Fibroblast of skin of left biceps (primary cell): ENCODE data around the gene PRR33.
"Not testable (repeated sequence)": the region's sequence is repeated elsewhere in the genome, so short reads cannot be mapped to it uniquely, and the experiment has no call there.

Source experiments
- DNase-seq, 2 experiments: peaks; one replicate each; pipeline ENCODE4 v3.0.0-alpha.2; 2013; ENCODE audit warnings: low read depth in 2 of 2

PRR33 gene

DNA sequence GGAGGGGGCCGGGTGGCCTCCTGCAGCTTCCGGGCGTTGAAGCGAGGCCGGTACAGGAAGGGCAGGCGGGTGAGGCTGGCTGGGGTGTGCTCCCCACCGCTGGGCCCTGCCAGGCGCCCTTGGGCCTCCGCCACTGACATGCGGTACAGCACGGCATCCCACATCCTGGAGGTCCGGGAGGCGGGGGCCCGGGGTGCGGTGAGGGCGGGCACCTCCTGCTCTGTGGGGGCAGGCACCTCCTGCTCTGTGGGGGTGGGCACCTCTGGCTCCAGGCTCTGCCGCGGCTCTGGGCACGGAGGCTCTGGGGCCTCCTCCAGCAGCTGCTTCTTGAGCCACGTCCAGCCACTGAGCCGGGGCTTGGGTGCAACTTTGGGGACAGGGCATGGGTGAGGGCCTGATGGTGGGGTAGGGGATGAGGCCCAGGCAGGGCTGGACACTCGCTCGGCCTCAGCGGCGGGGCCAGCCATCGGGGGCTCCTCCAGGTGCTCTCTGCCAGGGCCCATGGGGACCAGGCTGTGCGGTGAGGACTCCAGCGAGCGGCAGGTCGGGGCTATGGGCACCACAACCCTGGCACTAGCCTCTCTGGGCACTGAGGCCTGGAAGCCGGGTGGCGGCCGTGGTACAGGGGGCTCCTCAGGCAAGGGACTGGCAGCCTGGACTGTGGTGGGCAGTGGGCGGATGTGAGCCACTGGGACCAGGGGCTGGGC is 2.3 kb downstream of the PRR33 start:
- no peak for DNase-seq

DNA sequence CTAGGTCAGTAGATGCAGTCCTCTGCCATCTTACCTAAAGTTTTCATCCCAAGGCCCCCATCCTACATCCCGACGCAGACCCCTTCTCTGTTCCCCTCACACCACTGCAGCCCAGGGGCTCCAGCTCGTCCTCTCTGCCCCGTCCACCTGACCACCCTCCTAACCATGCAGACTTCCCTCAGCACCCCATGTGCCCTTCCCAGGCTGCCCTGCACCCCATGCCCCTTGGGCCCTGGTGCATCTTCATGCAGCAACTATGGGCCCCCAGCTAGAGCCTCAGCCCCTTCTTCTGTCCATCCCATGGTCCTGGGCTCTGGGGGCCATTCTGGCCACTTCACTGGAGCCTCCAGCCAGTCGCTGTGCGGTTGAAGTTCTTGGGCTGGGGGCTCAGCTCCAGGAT is 2.9 kb downstream of the PRR33 start:
- no peak for DNase-seq

DNA sequence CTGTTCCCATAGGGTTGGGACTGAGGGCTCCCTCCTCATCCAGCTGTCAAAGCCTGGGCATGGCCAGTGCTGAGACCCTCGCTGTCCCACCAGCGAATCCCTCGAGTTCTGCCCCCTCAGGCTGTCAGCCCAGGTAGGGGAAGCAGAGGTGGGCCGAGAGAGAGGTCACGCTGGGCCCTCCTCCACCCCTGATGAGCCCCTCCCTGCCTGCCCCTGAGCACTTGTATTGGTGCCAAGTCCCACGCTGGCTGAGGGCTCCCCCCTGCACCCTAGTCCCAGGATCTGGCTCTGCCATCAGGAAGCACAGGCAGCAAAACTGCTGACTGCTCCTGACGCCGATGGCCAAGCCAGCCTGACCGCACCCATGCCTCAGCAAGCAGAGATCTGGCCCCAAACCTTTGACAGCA is 3.3 kb downstream of the PRR33 start:
- no peak for DNase-seq

DNA sequence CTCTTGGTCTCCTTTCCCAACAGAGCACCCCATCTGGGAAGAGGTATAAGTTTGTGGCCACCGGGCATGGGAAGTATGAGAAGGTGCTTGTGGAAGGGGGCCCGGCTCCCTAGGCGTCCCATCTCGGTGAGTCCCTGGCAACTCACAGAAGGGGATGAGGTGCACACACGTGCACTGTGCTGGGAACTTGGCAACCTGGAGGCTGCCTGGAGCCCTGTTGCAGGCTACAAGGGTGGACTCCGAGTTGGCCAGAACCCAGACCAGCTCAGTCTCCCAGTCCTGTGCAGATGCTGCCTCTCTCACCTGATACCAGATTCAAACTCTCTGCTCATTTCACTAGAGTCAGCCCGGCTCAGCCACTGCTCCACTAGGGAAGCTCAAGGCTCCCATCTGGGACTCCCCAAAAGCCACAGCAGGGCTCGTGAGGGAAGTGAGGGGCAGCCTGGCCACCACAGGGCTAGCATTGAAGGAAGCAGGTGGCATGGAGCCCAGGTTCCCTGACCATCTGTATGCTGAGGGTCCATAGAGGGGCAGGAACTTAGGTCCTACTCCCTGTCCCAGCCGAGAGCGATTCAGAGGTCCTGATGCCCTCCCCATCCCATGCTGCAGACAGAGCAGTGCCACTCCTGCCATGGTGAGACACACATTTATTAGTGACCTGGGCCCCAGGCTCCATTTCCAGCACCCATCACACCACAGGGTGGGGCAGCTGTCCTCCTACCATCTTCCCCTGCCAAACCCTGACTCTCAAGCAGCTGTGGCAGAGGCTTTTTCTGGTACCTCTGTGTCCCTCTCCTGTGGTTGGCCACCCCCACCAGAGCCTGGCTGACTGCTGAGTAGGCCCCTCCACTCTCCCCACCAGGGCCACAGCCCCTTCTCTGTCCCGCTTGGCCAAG is 4.0 kb downstream of the PRR33 start:
- DNase-seq = no peak

DNA sequence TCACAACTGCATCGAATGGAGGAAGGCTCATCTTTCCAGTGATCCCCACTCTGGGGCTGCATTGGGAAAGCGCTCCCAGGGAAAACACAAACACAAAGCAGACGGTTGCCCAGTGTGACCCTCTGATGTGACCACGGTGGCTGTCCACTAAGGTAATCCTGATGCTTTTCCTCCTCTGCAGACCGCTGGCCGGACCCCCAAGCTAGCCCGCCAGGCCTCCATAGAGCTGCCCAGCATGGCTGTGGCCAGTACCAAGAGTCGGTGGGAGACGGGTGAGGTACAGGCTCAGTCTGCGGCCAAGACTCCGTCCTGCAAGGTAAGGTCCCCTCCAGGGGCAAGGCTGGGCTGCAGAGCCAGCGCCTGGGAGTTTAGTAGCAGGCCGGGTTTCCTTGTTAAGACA is 5.1 kb downstream of the PRR33 start:
- DNase-seq = not testable (repeated sequence)

DNA sequence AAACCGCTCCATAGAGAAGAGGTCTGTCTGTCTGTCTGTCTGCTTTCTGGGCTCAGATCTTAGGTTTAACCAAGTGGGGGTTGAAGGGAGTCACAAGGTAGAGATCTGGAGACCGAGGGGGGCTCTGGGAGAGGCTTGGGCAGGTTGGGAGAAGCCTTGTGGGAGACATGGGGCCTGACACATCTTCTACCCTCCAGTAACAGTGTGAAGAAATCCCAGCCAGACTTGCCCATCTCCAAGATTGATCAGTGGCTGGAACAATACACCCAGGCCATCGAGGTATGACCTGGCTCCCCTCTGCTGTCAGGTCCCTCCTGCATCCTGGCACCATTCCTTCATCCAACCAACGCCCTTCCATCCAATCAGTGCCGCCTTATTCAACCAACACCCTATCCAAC is 7.4 kb downstream of the PRR33 start:
- no peak for DNase-seq

DNA sequence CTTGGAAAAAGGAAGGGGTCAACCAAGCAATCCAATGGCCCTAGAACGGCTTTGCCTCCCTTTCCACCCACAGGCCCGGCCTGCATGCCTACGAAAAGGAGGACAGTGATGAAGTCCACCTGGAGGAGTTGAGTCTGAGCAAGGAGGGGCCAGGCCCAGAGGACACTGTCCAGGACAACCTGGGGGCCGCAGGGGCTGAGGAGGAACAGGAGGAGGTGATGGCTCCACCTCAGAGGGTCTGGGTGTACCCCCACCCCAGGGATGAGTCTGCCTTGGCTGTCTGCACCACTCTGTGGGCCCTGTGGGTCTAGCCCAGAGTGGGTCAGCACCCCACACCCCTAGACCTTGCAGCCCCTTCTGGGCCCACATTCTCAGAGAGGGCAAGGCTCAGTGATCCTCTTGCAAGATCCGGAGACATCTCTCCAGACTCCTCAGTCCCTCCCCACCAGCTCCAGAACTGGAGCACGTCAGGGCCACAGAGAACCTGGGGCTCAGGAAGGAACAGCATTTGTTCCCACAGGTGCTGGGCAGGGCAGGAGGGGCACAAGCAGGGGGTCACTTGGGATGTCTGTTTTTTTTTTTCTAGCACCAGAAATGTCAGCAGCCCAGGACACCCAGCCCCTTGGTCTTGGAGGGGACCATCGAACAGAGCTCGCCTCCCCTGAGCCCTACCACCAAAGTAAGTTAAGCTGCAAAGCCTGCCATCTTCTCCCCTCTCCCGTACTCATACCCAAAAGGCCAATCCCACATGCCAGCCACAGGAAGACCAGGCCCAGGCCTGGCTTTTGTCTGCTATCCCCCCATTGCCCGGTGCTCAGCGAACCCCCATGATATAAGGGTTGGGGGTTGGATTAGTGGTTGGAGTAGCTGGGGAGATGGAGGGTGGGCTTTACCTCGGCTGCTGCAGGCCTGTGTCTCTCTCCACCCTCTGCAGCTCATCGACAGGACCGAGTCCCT is 8.1 kb downstream of the PRR33 start:
- DNase-seq = no peak

DNA sequence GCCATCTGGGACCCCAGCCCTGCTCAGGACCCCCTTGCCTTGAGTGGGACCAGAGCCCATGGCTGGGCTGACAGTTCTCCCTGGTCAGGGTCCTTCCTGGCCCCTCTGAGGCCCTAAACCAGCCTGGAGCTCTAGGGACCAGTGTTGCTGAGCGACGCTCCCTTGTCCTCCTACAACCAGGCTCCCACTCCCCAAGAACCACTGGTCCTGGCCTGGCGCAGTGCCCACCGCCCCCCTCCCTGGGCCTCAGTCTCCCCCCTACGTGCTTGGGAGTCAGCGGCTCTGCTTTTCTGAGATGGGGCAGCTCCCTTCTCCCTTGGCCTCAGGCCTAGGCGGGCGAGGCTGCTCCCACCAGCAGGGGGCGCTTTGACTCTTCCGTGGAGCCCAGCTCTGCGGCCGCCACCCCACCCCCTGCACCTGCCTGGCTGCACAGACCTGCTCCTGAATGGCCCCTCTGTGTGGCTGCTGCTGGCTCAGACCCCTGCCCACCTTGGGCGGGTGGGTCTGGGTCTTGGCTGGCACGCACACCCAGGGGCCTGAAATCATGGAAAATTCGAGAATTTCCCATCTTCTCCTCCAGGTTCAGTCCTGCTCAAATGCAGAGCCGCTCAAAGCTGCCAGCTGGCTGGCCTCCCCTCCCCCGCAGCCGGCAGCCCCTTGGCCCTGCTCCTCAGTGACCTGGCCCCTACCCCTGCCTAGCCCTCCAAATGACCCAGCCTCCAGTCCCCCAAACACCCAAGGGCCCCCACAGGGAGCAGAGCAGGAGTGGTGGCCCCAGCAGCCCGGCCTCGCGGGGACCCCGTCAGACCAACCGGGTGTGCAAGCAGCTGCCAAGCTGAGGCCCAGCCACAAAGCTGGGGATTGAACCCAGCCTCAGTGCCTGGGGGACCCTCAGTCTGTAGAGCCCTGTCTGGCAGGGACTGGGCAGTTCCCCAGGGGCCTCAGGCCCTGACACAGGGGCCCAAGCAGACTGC is 9.1 kb downstream of the PRR33 start:
- peak in 1 of 2 experiments; percentile 41 for DNase-seq

DNA sequence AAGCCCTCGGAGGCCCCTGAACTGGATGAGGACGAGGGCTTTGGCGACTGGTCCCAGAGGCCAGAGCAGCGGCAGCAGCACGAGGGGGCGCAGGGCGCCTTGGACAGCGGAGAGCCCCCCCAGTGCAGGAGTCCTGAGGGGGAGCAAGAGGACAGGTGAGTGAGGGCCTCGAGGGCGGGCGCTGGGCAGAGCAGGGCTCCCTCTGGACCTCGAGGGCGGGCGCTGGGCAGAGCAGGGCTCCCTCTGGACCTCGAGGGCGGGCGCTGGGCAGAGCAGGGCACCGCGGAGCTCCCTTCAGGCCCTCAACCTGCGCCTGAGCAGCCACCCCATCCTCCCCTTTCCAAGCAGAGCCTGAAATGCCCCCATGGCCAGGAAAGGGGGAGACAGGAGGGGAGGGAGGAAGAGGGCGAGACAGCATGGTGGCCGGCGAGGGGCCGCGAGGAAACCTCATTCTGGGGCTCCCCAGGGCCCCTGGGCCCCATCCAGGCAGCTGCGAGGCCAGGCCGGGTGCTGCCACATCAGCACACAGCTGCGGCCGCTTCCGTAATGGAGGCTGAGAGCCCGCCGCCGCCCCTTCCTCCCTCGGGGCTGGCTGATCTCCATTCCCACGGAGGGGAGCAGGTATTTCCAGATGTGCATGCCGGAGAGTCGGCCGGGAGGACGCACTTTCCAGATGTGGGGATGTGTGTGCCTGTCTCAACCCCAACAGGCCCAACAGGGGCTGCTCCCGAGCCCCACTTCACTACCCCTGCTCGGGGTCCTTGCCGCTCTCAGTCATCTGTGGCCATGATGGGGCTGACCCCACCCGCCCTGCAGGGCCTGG is 10.0 kb downstream of the PRR33 start:
- no peak for DNase-seq

DNA sequence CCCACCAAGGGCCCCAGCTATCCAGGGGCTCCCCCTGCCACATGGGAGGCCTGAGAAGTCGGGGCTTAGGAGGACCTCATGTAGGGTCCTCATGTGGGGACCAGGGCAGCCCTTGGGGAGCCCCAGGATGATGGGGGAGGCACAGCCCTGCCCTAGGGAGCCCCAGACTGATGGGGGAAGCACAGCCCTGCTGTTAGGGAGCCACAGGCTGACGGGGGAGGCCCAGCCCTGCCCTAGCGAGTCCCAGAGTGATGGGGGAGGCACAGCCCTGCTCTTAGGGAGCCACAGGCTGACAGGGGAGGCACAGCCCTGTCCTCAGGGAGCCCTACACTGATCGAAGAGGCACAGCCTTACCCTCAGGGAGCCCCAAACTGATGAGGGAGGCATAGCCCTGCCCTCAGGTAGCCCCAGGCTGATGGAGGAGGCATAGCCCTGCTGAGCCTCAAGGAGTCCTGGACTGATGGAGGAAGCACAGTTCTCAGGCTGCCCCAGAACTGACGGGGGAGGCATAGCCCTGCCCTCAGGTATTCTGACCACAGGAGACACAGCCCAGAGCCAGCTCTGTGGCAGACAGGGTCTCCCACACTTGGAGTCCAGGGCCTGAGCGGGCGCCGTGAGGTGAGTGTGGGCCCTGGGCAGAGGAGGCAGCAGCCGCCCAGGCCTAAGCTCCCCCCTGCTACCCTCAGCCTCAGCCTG is 10.8 kb downstream of the PRR33 start:
- no peak for DNase-seq

DNA sequence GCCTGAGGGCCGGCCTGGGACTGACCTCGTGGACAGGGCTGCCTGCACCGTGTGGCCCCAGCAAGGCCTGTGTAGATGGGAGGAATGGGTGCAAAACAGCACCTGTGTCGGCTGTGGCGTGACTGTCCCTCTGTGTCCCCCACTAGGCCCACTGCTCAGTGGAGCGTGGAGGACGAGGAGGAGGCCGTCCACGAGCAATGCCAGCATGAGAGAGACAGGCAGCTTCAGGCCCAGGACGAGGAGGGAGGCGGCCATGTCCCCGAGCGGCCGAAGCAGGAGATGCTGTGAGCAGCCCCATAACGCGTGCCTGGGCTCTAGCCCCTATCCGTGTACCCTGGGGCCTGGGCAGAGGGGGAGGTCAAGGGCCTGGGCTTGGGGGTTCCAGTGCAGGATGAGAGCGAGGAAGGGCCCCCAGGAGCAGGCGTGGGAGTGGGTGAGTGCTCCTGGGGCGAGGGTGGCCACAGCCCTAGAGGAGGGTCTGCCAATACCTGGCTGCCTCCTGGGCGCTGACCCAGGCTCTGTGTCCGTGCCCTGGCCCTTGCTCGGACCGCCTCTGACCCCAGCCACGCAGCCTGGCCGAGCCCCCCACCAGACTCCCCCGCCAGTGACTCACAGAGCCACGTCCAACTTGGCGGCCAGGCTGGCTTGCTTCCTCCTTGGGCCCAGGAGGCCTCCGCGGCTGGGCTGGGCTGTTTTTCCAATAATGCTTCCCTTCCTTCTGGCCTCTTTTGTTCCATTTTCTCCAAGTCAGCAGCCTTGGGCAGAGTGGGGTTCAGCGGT is 11.6 kb downstream of the PRR33 start:
- DNase-seq = no peak

DNA sequence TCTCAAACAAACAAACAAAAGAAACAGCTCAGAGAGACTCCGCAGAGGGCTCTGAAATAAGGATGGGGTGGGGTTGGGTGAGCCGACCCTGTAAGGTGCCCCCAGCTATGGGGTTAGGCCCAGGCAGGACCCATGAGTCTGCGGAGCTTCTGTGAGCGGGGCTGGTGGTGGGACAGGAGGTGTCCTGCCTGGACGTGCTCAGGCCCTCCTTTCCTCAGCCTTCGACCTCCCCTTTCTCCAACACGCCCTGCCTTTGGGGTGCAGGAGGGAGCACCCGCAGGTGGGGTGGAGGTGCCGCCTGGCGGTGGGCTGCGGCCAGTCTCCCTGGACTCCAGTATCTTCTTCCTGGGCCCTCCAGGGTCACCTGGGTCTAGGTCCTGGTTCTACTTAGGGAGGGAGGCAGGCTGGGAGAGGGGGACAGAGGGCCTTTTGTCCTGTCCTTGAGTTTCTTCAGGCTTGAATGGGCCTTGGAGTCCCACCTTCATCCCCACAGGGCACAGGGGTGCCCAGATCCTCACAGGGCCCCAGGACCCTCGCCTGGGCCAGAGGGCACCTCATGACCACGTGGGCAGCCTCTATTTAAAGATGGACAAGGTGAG is 12.3 kb downstream of the PRR33 start:
- no peak for DNase-seq

DNA sequence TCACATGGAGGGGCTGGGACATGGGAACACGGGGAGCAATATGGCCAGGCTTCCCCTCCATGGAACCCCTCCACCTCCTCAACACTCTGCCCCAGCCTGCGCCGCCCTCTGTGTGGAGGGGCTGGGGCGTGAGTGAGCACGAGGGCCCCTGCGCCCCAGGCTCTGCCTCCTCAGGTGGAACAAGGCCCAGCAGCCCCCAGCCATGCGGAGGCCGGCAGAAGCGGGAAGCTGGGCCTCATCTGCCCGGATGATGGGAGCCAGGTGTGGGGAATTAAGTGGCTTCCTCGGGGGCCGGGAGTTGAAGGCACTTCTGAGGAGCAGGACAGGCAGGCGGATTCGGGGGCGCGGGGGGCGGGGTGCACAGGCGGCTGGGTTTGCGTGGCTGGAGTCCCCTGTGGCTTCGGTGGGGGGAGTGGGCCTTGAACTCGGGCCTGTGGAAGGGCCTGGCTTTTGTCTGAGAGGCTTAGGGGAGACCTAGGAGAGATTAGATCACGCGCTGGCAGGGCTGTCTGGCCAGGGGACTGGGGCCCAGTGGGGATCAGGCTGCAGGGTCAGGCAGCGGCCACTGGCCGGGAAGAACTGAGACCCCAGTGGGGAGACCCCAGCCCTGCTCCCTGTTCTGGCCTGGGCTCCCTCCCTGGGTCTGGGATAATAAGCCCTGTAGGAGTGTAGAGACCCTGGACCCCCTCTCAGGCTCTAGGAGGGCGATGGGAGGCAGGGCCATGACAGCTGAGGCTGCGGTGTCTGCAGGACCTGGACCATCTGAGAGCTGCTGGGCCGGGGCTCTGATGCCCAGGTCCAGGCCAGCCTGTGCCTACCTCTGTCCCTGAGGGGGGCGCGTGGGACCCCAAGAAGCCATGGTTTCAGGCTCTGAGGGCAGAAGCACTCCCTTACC is 13.3 kb downstream of the PRR33 start:
- DNase-seq = no peak

DNA sequence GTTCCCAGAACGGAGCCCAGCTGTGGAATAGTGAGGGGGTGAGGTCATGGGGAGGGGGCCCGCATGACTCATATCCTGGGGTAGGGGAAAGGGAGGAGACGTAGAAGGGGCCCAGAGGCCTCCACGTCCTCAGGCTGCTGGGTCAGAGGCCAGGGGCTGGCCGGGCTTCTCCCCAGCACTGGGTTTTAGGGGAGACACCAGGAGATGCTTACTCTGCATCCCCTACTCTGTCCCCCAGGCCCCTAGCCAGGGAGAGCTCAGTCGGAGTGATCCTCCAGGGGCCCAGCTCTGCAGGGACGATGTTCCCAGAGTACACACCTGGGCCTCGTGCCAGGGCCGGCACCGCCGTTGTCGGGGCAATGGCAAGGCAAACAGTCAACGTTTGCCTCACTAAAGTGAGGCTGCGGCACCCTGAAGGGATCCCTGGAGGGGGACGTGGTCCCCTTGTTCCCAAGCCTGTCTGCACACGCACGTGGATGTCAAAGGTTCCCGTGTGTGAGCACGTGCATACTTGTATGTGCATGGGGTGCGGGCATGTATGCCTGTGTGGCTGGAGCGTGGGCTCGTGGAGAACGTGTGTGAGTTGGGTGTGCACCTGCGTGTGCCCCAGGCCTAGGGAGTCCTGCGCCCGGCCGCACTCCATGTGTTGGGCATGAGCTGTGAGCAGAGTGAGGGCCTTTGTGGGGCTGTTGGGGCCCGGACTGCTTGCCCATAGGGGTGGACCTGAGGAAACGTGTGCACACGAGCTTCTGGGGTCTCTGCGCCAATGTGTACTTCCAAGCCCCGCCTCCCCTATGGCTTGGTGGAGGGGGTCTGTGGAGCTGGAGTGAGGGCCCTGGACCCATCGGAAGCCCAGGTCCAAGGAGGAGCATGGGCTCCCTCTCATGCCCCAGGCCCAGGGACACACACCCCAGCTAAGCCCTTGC is 14.2 kb downstream of the PRR33 start:
- no peak for DNase-seq

DNA sequence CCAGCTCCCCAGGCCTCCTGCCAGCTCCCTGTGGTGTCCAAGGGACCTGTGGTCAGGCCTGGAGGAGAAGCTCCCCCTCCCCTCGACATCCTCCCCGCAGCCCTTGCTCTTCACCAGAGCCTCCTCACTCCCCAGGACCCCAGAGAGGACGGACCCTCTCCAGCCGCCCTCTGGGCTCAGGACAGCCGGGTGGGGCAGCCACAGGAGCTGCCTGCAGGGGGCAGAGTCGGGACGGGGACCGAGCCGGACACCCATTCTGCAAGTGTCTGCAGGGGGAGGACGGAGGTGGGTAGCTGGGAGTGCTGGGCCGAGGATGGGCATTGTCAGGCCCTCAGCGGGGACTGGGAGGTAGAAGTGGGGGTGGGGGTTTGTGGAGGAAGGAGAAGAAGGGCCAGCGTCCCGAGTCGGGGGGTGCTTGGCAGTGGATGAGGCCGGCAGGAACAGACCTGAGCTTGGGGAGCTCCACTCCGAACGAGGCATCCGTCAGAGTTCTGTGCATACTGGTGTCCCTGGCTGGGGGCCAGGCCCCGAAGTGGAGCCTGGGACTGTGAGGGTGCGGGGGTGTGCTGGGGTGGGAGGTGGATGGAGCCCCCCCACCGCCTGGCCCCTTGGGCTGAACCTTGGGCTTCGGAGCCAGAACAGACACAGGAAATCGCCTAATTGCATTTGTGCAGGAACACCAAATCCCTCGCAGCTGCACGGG is 15.2 kb downstream of the PRR33 start:
- no peak for DNase-seq
